Fibroblast of villous mesenchyme (primary cell): ENCODE measurements around the gene PSMB11. TPM values are rescaled to one million over a fixed set of nuclear protein-coding genes. Genes with fewer than 3 reads are reported as not detected.

ENCODE experiments used
- DNase-seq: peaks from one replicate; pipeline ENCODE4 v3.0.0-alpha.2; 2010; ENCODE audit warnings: low read depth
- H3K4me3 ChIP-seq: 2 replicates; pipeline ENCODE4 v1.5.1; 2011; ENCODE audit warnings: low read depth, mild to moderate bottlenecking, low read length
- CTCF ChIP-seq: IDR thresholded peaks from 2 replicates; pipeline ENCODE4 v1.5.1; 2012; ENCODE audit warnings: low read depth, mild to moderate bottlenecking, low read length; ENCODE audit not compliant: insufficient read depth
- total RNA-seq: library from RNA; depleted of rRNA; stranded (reverse); fragments of >200 nt; gene quantifications from 2 replicates; pipeline ENCODE4 v1.2.3, GENCODE V29; 2012

PSMB11 gene
- total RNA-seq, 1 donor, result not detected

GRCh38 chr14:23044840-23045239 lies 2.8 kb downstream of the PSMB11 start:
- no peak overlapping the region for H3K4me3 ChIP-seq
- no peak for DNase-seq
- no peak for TF ChIP-seq CTCF

GRCh38 chr14:23045419-23046357 lies 3.7 kb downstream of the PSMB11 start:
- no peak overlapping the region for H3K4me3 ChIP-seq
- TF ChIP-seq CTCF, result no peak
- no peak for DNase-seq

GRCh38 chr14:23047034-23047634 lies 5.1 kb downstream of the PSMB11 start:
- no peak for TF ChIP-seq CTCF
- no peak overlapping the region for H3K4me3 ChIP-seq
- no peak for DNase-seq

- no peak overlapping the region for H3K4me3 ChIP-seq
- no peak for DNase-seq
- TF ChIP-seq CTCF, result no peak
Measured at GRCh38 chr14:23047751-23048693, 6.0 kb downstream of the PSMB11 start.

GRCh38 chr14:23049011-23049410 lies 7.0 kb downstream of the PSMB11 start:
- TF ChIP-seq CTCF, result no peak
- H3K4me3 ChIP-seq, result no peak overlapping the region
- no peak for DNase-seq
